Activated T-cell treated with anti-CD3 and anti-CD28 coated beads, Interleukin-2, amount 50 U/mL, for 72 hours (primary cell): Measurements from ENCODE around the gene RRAS2. TPM values are rescaled to one million over a fixed set of nuclear protein-coding genes. Genes with fewer than 3 reads are reported as not detected.

ENCODE experiments used
- ATAC-seq, 2 donors: fragments of 150-1000 bp; cut with Tn5 transposase; replicated peaks in 1 of 2; 2 replicates each; pipeline ENCODE4 v1.10.0; 2021; ENCODE audit warnings: moderate library complexity in 2 of 2, mild to moderate bottlenecking in 1 of 2
- DNase-seq, 2 donors: peaks; one replicate each; pipeline ENCODE4 v3.0.0; 2021 to 2022; ENCODE audit warnings: mixed read lengths in 1 of 2
- H3K27ac Mint-ChIP-seq: one replicate; pipeline ENCODE4 v1.8.0; 2022; ENCODE audit warnings: mild to moderate bottlenecking, moderate library complexity, mixed read lengths
- H3K27me3 Mint-ChIP-seq: one replicate; pipeline ENCODE4 v1.8.0; 2022; ENCODE audit warnings: low read depth, mixed read lengths
- H3K36me3 Mint-ChIP-seq, 2 donors: one replicate each; pipeline ENCODE4 v1.8.0; 2022; ENCODE audit warnings: mixed read lengths in 2 of 2, mild to moderate bottlenecking in 1 of 2; ENCODE audit not compliant: insufficient read depth in 2 of 2
- H3K4me1 Mint-ChIP-seq: one replicate; pipeline ENCODE4 v1.8.0; 2022; ENCODE audit warnings: low read depth, mixed read lengths
- H3K4me3 Mint-ChIP-seq, 2 donors: one replicate each; pipeline ENCODE4 v1.8.0; 2022; ENCODE audit warnings: mild to moderate bottlenecking in 2 of 2, mixed read lengths in 2 of 2, moderate library complexity in 2 of 2
- H3K9me3 Mint-ChIP-seq, 2 donors: one replicate each; pipeline ENCODE4 v1.8.0; 2022; ENCODE audit warnings: mixed read lengths in 2 of 2
- total RNA-seq, 2 donors: library from RNA; stranded (reverse); gene quantifications; one replicate each; pipeline ENCODE4 v1.2.3, GENCODE V29; 2022

RRAS2 gene
- total RNA-seq, 2 donors from 2014 or later, result 59.2 to 64.2 TPM

DNA sequence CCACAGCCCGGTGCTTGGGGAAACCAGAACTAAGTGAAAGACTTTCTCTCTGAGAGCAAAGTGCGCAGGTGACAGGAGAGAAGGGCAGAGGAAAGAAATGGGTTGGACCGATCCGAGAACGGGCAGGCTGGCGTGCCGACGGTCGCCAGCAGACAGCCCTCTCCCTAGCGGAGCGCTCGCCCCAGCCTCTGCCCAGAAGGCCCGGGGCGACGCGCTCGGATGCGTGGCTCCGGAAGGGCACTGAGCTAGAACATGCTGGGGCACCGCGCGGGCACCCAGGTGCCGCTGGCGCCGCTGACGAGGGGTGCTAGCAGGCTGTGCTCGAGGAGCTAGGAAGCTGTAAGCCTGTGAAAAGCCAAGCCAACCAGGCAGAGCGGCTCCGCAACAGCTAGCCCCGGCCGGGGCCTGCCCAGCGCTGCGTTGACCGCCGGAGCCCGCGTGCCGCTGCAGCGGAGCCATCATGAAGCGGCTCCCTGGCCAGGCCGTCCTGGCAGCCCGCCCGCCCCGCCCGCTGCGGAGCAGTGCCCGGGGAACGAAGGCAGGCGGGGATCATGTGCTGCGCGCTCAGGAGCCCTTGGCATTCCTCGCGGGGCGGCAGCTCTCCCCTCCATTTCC, 22.1 kb upstream of the RRAS2 start:
- peaks cover 20% of the 10 kb centered on the region for H3K4me1 Mint-ChIP-seq
- H3K27ac Mint-ChIP-seq, result peak overlapping the region; percentile 52
- H3K9me3 Mint-ChIP-seq, result no peaks in the 10 kb centered on the region
- no peaks in the 10 kb centered on the region for H3K36me3 Mint-ChIP-seq
- DNase-seq, result peak; percentile 68 to 69
- H3K27me3 Mint-ChIP-seq, result peaks cover 40% of the 10 kb centered on the region
- peak; percentile 93 to 94 for ATAC-seq
- H3K4me3 Mint-ChIP-seq, result peak overlapping the region; percentile 73 to 84

DNA sequence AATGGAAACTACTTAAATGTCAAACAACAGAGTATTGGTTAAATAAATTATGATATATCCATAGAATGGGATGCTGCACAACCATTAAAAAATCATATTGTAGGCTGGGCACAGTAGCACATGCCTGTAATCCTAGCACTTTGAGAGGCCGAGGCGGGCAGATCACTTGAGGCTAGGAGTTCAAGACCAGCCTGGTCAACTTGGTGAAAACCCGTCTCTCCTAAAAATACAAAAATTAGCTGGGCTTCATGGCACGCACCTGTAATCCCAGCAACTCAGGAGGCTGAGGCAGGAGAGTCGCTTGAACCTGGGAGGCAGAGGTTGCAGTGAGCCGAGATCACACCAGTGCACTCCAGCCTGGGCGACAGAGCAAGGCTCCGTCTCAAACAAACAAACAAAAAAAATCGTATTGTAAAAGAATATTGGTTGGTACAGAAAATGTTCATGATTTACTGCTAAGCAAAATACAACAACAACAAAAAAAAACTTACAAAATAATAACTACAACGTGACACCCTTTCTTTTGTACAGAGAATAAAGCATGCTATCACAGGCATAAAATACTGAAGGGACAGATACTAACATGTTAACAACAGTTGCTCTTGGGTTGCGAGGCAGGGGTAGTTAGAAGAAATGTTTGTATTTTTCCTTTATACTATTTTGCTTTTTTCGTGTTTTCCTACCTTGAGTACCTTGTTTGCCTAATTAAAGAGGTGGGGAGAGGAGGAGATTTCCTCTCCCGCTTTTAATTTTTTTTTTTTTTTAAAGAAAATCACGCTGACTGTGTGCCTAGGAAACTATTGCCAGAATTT, 21.3 kb upstream of the RRAS2 start:
- peaks cover 40% of the 10 kb centered on the region for H3K27me3 Mint-ChIP-seq
- H3K4me3 Mint-ChIP-seq, result peak overlapping the region; percentile 71 to 84
- DNase-seq, result no peak

GRCh38 chr11:14378171-14378570, 19.2 kb upstream of the RRAS2 start:
- no peak overlapping the region for H3K27ac Mint-ChIP-seq
- ATAC-seq, result no peak
- peaks cover 0 to 3% of the 10 kb centered on the region in 2 donors for H3K36me3 Mint-ChIP-seq
- peaks cover 37% of the 10 kb centered on the region for H3K27me3 Mint-ChIP-seq
- no peak for DNase-seq
- H3K9me3 Mint-ChIP-seq, result peaks cover 0 to 4% of the 10 kb centered on the region in 2 donors
- no peak overlapping the region for H3K4me3 Mint-ChIP-seq
- peaks cover 48% of the 10 kb centered on the region for H3K4me1 Mint-ChIP-seq

More for the DNA sequence above, 21.3 kb upstream of the RRAS2 start:
- H3K9me3 Mint-ChIP-seq, result no peaks in the 10 kb centered on the region
- H3K27ac Mint-ChIP-seq, result peak overlapping the region; percentile 52
- H3K4me1 Mint-ChIP-seq, result peaks cover 28% of the 10 kb centered on the region
- no peak for ATAC-seq
- H3K36me3 Mint-ChIP-seq, result no peaks in the 10 kb centered on the region

GRCh38 chr11:14376920-14377319, 17.9 kb upstream of the RRAS2 start:
- DNase-seq (no peak), ATAC-seq (no peak)
- H3K27ac Mint-ChIP-seq, result no peak overlapping the region
- H3K27me3 Mint-ChIP-seq, result peaks cover 26% of the 10 kb centered on the region
- H3K4me3 Mint-ChIP-seq, result no peak overlapping the region
- H3K36me3 Mint-ChIP-seq, result peaks cover 0 to 3% of the 10 kb centered on the region in 2 donors
- H3K4me1 Mint-ChIP-seq, result peaks cover 49% of the 10 kb centered on the region
- H3K9me3 Mint-ChIP-seq, result peaks cover 0 to 4% of the 10 kb centered on the region in 2 donors

DNA sequence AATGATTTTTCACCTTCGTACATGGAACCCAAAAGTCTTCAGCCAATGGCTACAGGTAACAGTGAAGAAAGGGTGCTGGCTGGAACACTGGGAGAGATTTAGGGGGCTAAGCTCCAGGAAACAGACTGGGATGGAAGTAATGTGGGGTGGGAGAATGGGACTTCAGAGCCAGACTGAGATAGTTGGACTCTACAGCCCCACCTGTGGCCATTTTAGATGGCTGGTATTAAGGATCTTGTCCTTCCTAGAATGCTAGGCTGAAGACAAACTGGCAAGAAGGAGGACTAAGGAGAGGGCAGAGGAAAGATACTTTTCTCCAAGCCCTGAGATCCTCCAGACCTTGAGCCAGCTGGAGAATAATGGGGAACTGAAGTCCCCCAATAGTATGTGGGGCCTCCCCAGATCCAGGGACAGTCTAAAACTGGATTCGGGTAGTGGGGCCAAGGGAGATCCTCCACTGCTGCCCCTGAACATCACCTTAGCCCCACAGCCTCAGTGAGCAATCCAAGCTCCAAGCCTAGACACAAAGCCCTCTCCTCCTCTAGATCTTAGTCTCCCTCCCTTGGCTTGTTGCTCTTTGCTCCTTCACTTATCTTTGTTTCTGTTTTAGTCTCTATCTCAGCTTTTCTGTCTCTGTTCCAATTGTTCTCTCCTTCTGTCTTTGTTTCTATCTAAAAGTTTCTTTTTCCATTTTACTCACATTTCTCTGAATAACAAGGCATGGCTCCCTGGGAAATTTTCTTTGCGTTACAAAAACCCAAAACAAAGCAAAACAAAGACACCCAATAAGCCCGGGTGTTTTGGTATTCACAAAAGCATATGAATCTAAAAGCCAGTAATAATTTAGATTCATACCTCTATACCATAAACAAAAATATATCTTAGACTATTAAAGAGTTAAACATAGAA, 16.2 kb upstream of the RRAS2 start:
- Mint-ChIP-seq H3K4me3 (peak overlapping the region; percentile 39 to 71), H3K27me3 (peaks cover 19% of the 10 kb centered on the region), H3K27ac (peak overlapping the region; percentile 69), H3K36me3 (peaks cover 0 to 3% of the 10 kb centered on the region in 2 donors), H3K9me3 (peaks cover 0 to 4% of the 10 kb centered on the region in 2 donors), H3K4me1 (peaks cover 54% of the 10 kb centered on the region)
- peak; percentile 80 to 82 for ATAC-seq
- peak in 1 of 2 donors; percentile 30 for DNase-seq

GRCh38 chr11:14373941-14374646, 15.1 kb upstream of the RRAS2 start:
- Mint-ChIP-seq H3K27ac (peak overlapping the region; percentile 59), H3K36me3 (peaks cover 0 to 3% of the 10 kb centered on the region in 2 donors), H3K4me1 (peaks cover 54% of the 10 kb centered on the region), H3K9me3 (peaks cover 0 to 4% of the 10 kb centered on the region in 2 donors), H3K4me3 (peak overlapping the region; percentile 1 to 71), H3K27me3 (peaks cover 8% of the 10 kb centered on the region)
- ATAC-seq (peak in 1 of 2 donors; percentile 35), DNase-seq (no peak)

DNA sequence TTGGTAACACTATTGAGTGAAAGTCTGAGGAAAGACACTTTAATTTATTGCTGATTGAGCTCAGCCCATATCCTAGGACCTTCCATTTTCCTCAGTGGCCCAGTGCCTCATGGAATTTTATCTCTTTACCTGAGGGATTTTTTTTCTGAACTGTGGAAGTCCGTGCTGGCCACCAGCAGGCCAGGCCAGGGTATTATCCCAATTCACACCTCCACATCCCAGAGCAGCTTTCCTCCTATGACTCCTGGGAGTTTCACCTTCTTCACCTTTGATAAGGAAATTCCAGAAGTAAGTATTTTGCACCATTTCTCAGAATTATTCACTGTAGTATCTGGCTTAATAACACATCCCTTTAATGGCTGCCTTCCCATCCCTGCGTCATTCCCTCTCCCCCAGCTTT, 13.0 kb upstream of the RRAS2 start:
- no peak overlapping the region for H3K4me3 Mint-ChIP-seq
- H3K27ac Mint-ChIP-seq, result no peak overlapping the region
- H3K4me1 Mint-ChIP-seq, result peaks cover 47% of the 10 kb centered on the region
- H3K27me3 Mint-ChIP-seq, result no peaks in the 10 kb centered on the region
- ATAC-seq, result no peak
- peaks cover 0 to 4% of the 10 kb centered on the region in 2 donors for H3K9me3 Mint-ChIP-seq
- no peak for DNase-seq
- peaks cover 0 to 3% of the 10 kb centered on the region in 2 donors for H3K36me3 Mint-ChIP-seq

GRCh38 chr11:14371249-14371648, 12.3 kb upstream of the RRAS2 start:
- Mint-ChIP-seq H3K4me3 (peak overlapping the region; percentile 10 to 41), H3K27me3 (no peaks in the 10 kb centered on the region), H3K4me1 (peaks cover 42% of the 10 kb centered on the region), H3K36me3 (peaks cover 0 to 3% of the 10 kb centered on the region in 2 donors), H3K27ac (no peak overlapping the region), H3K9me3 (peaks cover 0 to 4% of the 10 kb centered on the region in 2 donors)
- no peak for DNase-seq
- peak; percentile 28 to 32 for ATAC-seq

DNA sequence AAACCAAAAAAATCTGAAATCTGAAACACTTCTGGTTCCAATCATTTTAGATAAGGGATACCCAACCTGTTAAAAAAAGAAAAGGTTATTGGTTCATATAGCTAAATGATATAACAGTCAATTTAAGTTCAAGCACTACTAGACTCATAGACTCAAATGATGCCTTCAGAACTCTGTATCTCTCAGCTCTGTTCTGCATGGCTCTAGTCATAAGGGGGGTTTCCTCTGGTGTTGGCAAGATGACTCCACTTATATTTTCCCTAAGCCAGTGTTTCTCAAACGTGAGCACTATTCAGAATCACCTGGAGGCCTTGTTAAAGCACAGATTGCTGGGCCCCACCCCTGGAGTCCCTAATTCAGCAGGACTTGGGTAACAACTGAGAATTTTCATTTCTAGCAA, 11.5 kb upstream of the RRAS2 start:
- H3K36me3 Mint-ChIP-seq, result peaks cover 0 to 3% of the 10 kb centered on the region in 2 donors
- H3K4me1 Mint-ChIP-seq, result peaks cover 35% of the 10 kb centered on the region
- peaks cover 0 to 4% of the 10 kb centered on the region in 2 donors for H3K9me3 Mint-ChIP-seq
- DNase-seq (peak in 1 of 2 donors; percentile 6), ATAC-seq (peak; percentile 69 to 76)
- H3K27ac Mint-ChIP-seq, result no peak overlapping the region
- peak overlapping the region; percentile 10 to 41 for H3K4me3 Mint-ChIP-seq
- no peaks in the 10 kb centered on the region for H3K27me3 Mint-ChIP-seq

GRCh38 chr11:14369598-14369997, 10.6 kb upstream of the RRAS2 start:
- Mint-ChIP-seq H3K27ac (no peak overlapping the region), H3K4me1 (peaks cover 26% of the 10 kb centered on the region), H3K36me3 (peaks cover 0 to 3% of the 10 kb centered on the region in 2 donors), H3K9me3 (peaks cover 0 to 4% of the 10 kb centered on the region in 2 donors), H3K27me3 (no peaks in the 10 kb centered on the region), H3K4me3 (no peak overlapping the region)
- DNase-seq, result no peak
- ATAC-seq, result no peak

- DNase-seq (no peak), ATAC-seq (no peak)
- no peak overlapping the region for H3K4me3 Mint-ChIP-seq
- H3K4me1 Mint-ChIP-seq, result peaks cover 17% of the 10 kb centered on the region
- H3K9me3 Mint-ChIP-seq, result no peaks in the 10 kb centered on the region
- H3K27me3 Mint-ChIP-seq, result no peaks in the 10 kb centered on the region
- H3K36me3 Mint-ChIP-seq, result no peaks in the 10 kb centered on the region
- peak overlapping the region; percentile 42 for H3K27ac Mint-ChIP-seq
Observed at GRCh38 chr11:14366936-14367335, 8.0 kb upstream of the RRAS2 start.

DNA sequence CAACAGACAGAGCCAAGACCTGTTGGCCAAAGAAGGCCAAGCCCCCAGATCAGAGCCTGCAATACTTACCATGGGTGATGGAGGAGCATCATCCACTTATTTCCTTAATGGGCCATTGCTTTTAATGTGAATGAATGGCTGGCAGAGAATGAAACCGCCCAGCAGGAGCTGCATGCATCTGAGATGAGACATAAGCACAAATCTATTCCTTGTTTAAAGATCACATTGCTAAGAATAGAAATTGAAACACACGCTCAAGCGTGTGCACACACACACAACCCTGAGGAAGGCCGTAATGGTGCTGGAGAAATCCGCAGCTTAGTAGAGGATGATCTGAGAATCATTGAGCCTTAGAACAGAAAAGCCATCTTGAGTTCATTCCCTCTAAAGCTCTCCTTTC, 5.3 kb upstream of the RRAS2 start:
- Mint-ChIP-seq H3K27ac (no peak overlapping the region), H3K36me3 (no peaks in the 10 kb centered on the region), H3K4me1 (peaks cover 17% of the 10 kb centered on the region), H3K27me3 (peaks cover 7% of the 10 kb centered on the region), H3K4me3 (no peak overlapping the region), H3K9me3 (no peaks in the 10 kb centered on the region)
- DNase-seq, result no peak
- no peak for ATAC-seq
